GM19238 (cell line): ENCODE results near the gene GLRX.
A peak's percentile ranks its signal among the peaks of the same experiment; 100 is the strongest.

Experiments
- DNase-seq: peaks from one replicate; pipeline ENCODE4 v3.0.0; 2011; ENCODE audit warnings: low spot score; ENCODE audit not compliant: insufficient read length

Gene GLRX

GRCh38 chr5:95781101-95781583 lies 41.4 kb downstream of the GLRX start:
- peak; percentile 47 for DNase-seq

GRCh38 chr5:95780597-95780996 lies 41.9 kb downstream of the GLRX start:
- DNase-seq, result no peak

- no peak for DNase-seq
These were observed 42.9 kb downstream of the GLRX start for GRCh38 chr5:95779611-95780010.

GRCh38 chr5:95778713-95779436 lies 43.7 kb downstream of the GLRX start:
- DNase-seq, result no peak

- DNase-seq, result no peak
These were observed 45.1 kb downstream of the GLRX start for GRCh38 chr5:95777441-95777840.

- no peak for DNase-seq
These were observed 49.0 kb downstream of the GLRX start for GRCh38 chr5:95773335-95774059.

GRCh38 chr5:95771892-95772291 lies 50.6 kb downstream of the GLRX start:
- no peak for DNase-seq

GRCh38 chr5:95770830-95771708 lies 51.5 kb downstream of the GLRX start:
- DNase-seq, result no peak

- DNase-seq, result no peak
These were observed 53.8 kb downstream of the GLRX start for GRCh38 chr5:95768731-95769130.

- DNase-seq, result no peak
These were observed 58.6 kb downstream of the GLRX start for GRCh38 chr5:95763941-95764340.
